GM12892 (cell line): ENCODE results near the gene ESYT3.
"Not testable (repeated sequence)": the region's sequence is repeated elsewhere in the genome, so short reads cannot be mapped to it uniquely, and the experiment has no call there.

Source experiments
- DNase-seq: peaks from one replicate; pipeline ENCODE4 v3.0.0; 2011; ENCODE audit not compliant: insufficient read length
- FAIRE-seq: peaks from 2 replicates; lab custom pipeline; 2011; peaks lifted over from hg19 to GRCh38; lab: Jason Lieb, UNC
- POLR2A ChIP-seq: IDR thresholded peaks from 2 replicates; pipeline ENCODE4 v1.6.1; 2011; ENCODE audit warnings: low read depth, low read length, control low read depth
- POLR2AphosphoS5 ChIP-seq: IDR thresholded peaks from 2 replicates; pipeline ENCODE4 v1.6.1; 2011; ENCODE audit warnings: low read depth, low read length, control low read depth
- TAF1 ChIP-seq: IDR thresholded peaks from 2 replicates; pipeline ENCODE4 v1.6.1; 2011; ENCODE audit warnings: low read depth, mild to moderate bottlenecking, control low read depth, low read length, borderline replicate concordance

The ESYT3 gene

DNA sequence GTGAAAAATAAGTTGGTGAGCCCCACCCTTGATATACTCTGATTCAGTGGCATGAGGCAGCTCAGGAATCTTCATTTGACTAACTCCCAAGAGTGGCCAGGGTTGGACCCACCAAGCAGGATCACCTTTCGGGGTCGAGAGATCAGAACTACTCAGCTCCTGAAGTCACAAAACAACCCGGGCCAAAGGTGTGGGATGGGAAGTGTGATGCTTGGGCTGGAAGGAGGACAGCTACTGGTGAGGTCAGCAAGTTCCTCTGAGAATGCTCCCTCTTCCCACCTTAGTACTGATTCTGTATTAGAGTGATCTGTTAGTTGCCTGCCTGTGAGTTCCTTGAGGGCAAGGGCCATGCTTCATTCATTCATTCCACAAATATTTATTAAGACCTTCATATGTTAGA, 15.1 kb downstream of the ESYT3 start:
- FAIRE-seq, result no peak
- TF ChIP-seq POLR2A, result no peak
- no peak for TF ChIP-seq POLR2AphosphoS5
- no peak for TF ChIP-seq TAF1
- no peak for DNase-seq

DNA sequence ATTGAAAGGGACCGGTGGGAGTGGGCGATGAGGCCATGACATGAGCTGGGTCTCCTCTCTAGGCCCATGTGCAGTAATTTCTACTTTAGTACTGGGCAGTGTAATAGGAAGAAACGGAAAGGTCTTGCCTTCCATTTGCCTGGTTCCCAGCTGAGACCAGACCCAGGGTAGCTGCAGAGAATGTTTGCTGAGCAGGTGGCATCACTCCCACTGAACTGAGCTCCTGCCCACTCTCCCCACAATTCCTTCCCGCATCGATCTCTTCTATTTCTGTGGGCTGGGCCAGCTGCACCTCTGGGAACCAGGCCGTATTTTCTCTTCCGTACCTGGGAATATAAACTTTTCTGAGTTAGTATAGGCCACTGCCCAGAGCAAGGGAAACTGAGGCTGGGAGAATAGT, 15.8 kb downstream of the ESYT3 start:
- TF ChIP-seq TAF1, result no peak
- TF ChIP-seq POLR2A, result no peak
- no peak for TF ChIP-seq POLR2AphosphoS5
- DNase-seq, result no peak
- no peak for FAIRE-seq

DNA sequence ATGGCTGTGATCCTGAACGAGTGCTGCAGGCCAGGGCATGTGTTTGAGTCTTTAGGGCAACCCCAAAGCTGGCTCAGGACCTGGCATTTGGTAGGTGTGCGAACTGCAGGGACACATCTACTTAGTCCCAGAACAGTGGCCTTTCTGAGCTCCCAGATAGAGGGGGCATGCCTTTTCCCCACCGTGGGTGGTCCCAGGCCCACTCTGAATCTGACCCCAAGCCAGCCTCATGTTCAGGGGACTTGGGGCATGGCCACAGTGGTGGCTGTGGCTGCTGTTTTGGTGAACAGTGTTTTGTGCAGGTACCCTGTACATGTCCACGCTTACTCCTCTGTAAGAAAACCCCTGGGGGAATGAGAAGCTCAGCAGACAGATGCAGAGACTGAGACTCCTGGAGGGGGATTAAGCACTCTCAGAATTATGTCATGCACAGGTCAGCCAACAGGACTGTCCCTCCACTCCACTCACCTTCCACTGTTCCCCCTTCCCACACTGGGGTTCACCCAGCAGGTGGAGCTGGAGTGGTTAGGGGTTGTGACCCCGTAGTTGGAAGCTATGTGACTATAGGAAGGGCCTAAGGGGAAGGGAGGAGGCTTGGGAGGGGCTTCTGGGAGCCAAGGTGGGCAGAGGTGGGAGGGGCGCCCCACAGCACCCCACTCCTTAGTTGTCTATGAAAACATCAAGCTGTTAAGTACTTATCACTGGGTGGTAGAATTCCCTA, 16.4 kb downstream of the ESYT3 start:
- no peak for FAIRE-seq
- no peak for TF ChIP-seq TAF1
- DNase-seq, result no peak

DNA sequence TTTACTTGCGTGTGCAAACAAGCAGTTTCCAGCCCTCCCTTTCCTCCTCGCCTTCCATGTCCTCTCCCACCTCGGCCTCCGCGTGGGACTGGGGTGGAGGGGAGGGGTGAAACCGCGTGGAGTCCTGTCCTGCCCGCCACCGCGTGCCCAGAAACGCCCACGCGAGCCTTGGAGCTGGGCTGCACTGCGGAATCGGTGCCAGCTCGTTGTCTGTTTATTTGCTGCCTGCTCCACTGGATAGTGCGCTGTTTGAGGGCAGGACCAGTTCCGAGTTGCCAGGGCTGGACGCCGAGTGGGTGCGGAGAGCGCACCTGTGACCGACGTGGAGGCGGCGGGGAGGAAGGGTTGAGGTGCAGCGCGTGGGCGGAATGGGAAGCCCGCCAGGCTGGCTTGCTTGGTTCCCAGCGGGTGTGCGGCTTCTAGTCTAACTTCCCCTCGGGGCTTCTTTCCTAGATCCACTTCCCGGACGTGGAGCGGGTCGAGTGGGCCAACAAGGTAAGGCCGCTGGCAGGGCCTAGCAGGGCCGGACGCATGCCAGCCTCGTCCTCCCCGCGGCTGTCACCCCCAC, 17.3 kb downstream of the ESYT3 start:
- no peak for TF ChIP-seq POLR2A
- TF ChIP-seq POLR2AphosphoS5, result no peak
- no peak for TF ChIP-seq TAF1
- DNase-seq (no peak), FAIRE-seq (no peak)

DNA sequence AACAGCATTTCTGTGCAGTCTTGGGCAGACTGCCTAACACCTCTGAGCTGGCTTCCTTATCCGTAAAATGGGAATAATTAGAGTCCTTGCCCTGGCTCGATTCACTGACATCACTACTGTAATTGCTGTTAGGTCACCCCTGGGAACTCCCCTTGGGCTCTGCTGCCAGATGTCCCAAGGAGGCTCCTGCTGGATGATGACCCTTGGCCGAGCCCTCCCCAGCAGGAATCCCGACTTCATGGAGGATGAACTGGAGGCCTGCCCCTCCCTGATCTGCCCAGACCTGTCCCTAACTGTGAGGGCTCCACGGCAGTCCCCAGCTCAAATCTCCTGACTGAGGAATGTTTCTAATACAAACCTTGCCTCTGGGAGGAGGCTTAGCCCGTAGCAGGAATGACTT, 18.0 kb downstream of the ESYT3 start:
- no peak for TF ChIP-seq TAF1
- TF ChIP-seq POLR2AphosphoS5, result no peak
- no peak for TF ChIP-seq POLR2A
- FAIRE-seq (no peak), DNase-seq (no peak)

DNA sequence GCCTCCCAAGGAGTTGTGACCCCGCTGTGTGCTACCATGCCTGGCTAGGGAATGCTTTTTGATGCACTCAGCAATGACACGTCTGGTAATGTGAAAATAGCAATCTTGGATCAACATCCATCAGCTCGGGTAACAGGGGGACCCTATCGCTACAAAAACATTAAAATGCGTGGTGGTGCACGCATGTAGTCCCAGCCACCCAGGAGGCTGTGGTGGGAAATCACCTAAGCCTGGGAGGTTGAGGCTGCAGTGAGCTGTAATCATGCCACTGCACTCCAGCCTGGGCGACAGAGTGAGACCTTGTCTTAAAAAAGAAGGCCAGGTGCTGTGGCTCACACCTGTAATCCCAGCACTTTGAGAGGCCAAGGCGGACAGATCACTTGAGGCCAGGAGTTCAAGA, 19.5 kb downstream of the ESYT3 start:
- not testable (repeated sequence) for FAIRE-seq, DNase-seq

DNA sequence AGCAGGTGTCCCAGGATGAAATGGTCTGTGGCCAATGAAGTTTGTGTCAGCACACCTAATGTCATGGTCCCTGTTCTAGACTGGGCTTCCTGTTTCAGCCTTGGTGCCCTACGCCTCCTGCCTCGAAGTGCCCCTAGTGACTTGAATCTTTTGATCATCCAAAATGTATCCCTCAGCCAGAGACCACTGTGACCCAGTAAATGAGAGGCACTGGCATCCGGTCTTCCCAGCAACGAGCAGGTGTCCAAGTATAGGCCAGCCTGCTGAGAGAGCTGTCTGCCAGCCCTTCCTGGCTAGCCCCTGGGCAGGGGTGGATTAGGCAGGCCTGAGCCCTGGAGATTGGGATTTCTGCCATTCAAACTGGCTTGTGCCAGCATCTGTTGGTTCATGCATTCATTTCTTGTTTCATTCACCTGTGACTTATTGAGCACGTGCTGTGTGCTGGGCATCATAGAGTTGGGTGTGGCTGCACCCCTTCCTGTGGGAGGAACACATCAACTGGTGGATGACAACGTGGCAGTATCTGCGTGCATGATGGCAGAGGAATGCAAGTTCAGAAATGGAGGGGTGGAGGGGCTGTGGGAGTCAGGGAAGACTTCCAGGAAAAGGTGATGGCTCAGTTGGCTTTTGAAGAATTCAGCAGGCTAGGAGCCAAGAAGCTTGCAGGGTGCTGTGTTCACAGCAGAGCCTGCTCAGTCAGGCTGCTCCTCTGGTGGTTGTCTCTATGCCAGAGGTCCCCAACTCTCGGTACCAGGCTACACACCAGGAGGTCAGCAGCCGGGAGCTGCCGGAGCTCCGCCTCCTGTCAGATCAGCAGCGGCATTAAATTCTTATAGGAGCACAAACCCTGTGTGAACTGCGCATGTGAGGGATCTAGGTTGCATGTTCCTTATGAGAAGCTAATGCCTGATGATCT, 21.6 kb downstream of the ESYT3 start:
- FAIRE-seq (no peak), DNase-seq (no peak)
- TF ChIP-seq POLR2AphosphoS5 (no peak), POLR2A (no peak), TAF1 (no peak)

DNA sequence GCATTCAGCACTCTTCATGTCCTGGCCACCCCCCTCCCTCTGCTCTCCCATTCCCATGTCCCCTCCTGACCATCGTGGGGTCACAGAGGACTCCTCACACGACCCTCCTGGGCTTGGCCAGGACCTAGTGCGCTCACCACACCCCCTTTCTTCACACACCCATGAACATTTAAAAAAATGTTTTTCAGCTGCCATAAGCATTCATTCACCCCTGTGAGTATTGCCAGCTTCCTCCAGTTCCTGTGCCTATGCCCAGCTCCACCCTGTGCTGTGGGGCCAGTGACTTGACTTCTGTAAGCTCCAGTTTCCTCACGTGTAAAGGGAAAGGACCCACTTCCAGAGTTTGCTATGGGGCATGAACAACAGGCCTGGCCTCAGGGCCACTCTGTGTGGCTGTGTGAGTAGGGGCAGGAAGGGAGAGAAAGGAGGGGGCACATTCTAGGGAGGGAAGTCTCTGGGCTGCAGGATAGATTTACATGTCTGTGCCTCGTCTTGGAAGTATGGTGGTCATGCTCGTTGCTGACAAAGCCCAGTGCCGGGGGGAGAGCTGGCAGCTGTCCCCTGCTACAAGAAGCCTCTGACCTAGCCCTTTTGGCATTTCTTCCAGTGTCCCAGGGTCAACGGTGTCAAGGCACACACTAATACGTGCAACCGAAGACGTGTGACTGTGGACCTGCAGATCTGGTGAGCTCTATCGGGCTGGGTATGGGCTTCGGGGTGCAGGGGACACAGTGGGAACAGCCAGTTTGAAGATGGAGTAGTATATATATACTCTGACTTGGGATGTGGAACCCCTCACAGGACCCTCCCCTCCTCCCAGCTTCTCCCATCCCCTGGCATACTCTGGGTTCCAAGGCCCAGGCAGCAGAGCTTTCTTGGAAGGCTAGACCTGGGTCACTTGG, 22.8 kb downstream of the ESYT3 start:
- TF ChIP-seq POLR2AphosphoS5 (no peak), POLR2A (no peak), TAF1 (no peak)
- DNase-seq (no peak), FAIRE-seq (no peak)

DNA sequence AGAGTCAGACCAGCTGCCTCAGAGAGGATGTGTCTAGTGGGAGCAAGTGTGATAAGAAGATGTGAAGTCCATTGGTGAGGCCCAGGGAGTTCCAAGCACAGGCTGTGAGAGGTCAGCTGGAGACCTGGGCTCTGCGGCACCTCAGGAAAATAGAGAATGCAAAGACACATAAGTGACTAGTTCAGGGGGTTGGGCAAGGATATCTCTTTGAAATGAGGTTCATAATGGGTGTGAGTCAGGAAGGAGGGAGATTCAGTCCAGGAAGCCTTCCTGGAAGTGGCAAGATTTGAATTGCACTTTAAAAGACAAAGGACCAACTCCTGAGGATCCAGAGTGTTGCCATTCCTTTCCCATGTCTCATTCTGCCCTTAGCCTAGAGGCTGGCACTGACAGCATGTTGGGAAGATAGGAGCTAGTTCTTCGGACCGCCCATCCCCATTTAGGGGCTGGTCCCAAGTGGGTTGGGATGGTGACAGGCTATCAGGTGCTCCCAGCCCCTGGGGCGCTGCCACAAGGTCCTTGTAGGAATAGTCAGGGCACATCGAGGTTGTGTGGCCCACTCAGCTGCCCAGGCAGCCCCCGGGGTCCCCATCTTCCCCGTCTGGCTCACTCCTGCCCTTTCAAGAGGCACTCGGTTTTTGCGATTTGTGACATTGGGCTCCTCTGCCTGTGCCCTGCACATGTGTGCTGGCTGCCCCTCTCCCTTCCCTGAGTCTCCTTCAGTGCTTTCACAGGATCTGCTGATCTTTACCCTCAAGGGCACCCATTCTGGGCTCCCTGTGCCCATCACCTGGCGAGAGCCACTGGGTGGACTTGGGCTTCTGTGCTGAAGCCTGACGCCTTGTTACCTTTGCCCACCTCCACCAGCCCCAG, 23.7 kb downstream of the ESYT3 start:
- no peak for FAIRE-seq
- TF ChIP-seq POLR2A (no peak), TAF1 (no peak), POLR2AphosphoS5 (no peak)
- no peak for DNase-seq

DNA sequence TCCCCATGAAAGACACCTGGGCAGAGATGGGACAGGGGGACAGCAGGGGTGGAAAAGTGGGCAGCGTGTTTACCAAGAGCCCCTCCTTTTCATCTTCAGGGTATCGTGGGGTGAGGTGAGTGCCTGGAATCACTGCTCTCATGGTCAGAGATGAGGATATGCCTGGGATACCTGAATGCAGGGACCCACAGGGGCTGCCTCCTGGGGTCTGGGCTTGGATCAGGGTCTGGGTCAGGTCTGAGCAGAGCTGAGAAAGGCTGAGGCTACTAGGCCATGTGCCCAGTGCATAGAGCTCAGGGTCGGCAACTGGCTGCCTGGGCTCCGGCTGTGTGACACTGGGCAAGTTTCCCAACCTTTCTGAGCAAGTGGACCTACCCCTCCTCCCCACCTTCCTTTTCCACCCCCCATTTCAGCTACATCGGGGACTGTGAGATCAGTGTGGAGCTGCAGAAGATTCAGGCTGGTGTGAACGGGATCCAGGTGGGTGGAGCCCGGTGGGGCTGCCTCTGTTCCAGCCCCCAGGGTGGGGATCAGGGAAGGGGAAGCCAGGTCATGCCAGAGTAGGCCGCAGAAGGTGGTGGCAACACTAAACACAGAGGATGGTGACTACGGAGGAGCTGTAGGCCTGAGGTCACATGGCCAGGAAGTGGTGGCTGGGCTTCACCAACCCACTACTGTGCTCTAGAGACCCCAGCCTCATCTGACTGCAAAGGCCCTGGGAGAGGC, 24.5 kb downstream of the ESYT3 start:
- DNase-seq, result no peak
- TF ChIP-seq POLR2A (no peak), TAF1 (no peak), POLR2AphosphoS5 (no peak)
- FAIRE-seq, result no peak
